Measurements from ENCODE around the gene ELP1.

- TF ChIP-seq CTCF (conservative IDR thresholded peaks at IDR 0.05; ENCODE audit: low read depth, low read length) (no peak), EZH2 (IDR thresholded peaks at IDR 0.05; ENCODE audit: low read length, unreplicated experiment) (no peak), EZH2phosphoT487 (IDR thresholded peaks at IDR 0.05; ENCODE audit: borderline replicate concordance, low read length) (no peak)
Measured at GRCh38 chr9:108939975-108940374, 6.1 kb upstream of the ELP1 start.

Measured in PC-3 (cell line).